Liver (tissue), 9 donors: ENCODE measurements around the gene SFMBT2. TPM values are rescaled to one million over a fixed set of nuclear protein-coding genes. Genes with fewer than 3 reads are reported as not detected.
"Not testable (repeated sequence)": the region's sequence is repeated elsewhere in the genome, so short reads cannot be mapped to it uniquely, and the experiment has no call there.

Experiments used
- DNase-seq: peaks from one replicate; pipeline ENCODE4 v3.0.0-alpha.2; 2017; ENCODE audit warnings: low spot score
- H3K27ac ChIP-seq, 2 donors: one replicate each; pipeline ENCODE4 v1.7.0; 2013; ENCODE audit warnings: inconsistent platforms in 2 of 2, low read length in 2 of 2, control low read depth in 1 of 2, low read depth in 1 of 2, mild to moderate bottlenecking in 1 of 2
- H3K27me3 ChIP-seq, 4 donors: one replicate each; pipeline versions ENCODE4 v1.6.1 to v1.7.0; 2013; ENCODE audit warnings: low read length in 3 of 4, inconsistent platforms in 1 of 4, mild to moderate bottlenecking in 1 of 4, moderate library complexity in 1 of 4; ENCODE audit not compliant: control insufficient read depth in 4 of 4, insufficient read depth in 4 of 4
- H3K36me3 ChIP-seq, 4 donors: one replicate each; pipeline versions ENCODE4 v1.6.1 to v1.7.0; 2013; ENCODE audit warnings: low read length in 3 of 4, mild to moderate bottlenecking in 3 of 4, low read depth in 1 of 4, moderate library complexity in 1 of 4; ENCODE audit not compliant: control insufficient read depth in 4 of 4, insufficient read depth in 3 of 4
- H3K4me1 ChIP-seq, 4 donors: one replicate each; pipeline versions ENCODE4 v1.6.1 to v1.7.0; 2013; ENCODE audit warnings: low read length in 3 of 4, mild to moderate bottlenecking in 3 of 4, moderate library complexity in 1 of 4; ENCODE audit not compliant: control insufficient read depth in 4 of 4, insufficient read depth in 4 of 4
- H3K4me3 ChIP-seq, 3 donors: one replicate each; pipeline versions ENCODE4 v1.6.1 to v1.7.0; 2013; ENCODE audit warnings: low read length in 3 of 3, control low read depth in 1 of 3, low read depth in 1 of 3, mild to moderate bottlenecking in 1 of 3
- H3K9ac ChIP-seq, 2 donors: one replicate each; pipeline ENCODE4 v1.7.0; 2013; ENCODE audit warnings: low read length in 2 of 2, mild to moderate bottlenecking in 2 of 2, moderate library complexity in 2 of 2, control low read depth in 1 of 2, low read depth in 1 of 2
- H3K9me3 ChIP-seq, 4 donors: one replicate each; pipeline versions ENCODE4 v1.6.1 to v1.7.0; 2013; ENCODE audit warnings: low read length in 3 of 4; ENCODE audit not compliant: control insufficient read depth in 4 of 4
- ATF3 ChIP-seq: IDR thresholded peaks from 2 replicates; pipeline ENCODE4 v1.6.1; 2016; ENCODE audit warnings: antibody characterized with exemption
- CTCF ChIP-seq: fragments of 150-350 bp; IDR thresholded peaks from 2 replicates; pipeline ENCODE4 v1.5.1; 2017; ENCODE audit warnings: improper control_type of control experiment, low read depth, low read length; ENCODE audit not compliant: missing input control
- EGR1 ChIP-seq, 2 donors: IDR thresholded peaks; 2 replicates each; pipeline ENCODE4 v1.6.1; 2016 to 2018; ENCODE audit warnings: antibody characterized with exemption in 2 of 2, low read depth in 2 of 2
- FOXA1 ChIP-seq: IDR thresholded peaks from 2 replicates; pipeline ENCODE4 v1.6.1; 2016; ENCODE audit warnings: antibody characterized with exemption
- FOXA2 ChIP-seq: IDR thresholded peaks from 2 replicates; pipeline ENCODE4 v1.6.1; 2016; ENCODE audit warnings: antibody characterized with exemption
- GABPA ChIP-seq, 2 donors: IDR thresholded peaks in 1 of 2; conservative IDR thresholded peaks in 1 of 2; 2 replicates each; pipeline ENCODE4 v1.6.1; 2016; ENCODE audit warnings: antibody characterized with exemption in 2 of 2, mild to moderate bottlenecking in 1 of 2, moderate library complexity in 1 of 2
- HNF4A ChIP-seq, 2 donors: conservative IDR thresholded peaks; 2 replicates each; pipeline ENCODE4 v1.6.1; 2016; ENCODE audit warnings: antibody characterized with exemption in 2 of 2, mild to moderate bottlenecking in 2 of 2
- HNF4G ChIP-seq: IDR thresholded peaks from 2 replicates; pipeline ENCODE4 v1.6.1; 2016; ENCODE audit warnings: antibody characterized with exemption
- JUND ChIP-seq, 2 donors: IDR thresholded peaks; 2 replicates each; pipeline ENCODE4 v1.6.1; 2016; ENCODE audit warnings: antibody characterized with exemption in 2 of 2
- MAX ChIP-seq: IDR thresholded peaks from 2 replicates; pipeline ENCODE4 v1.6.1; 2016; ENCODE audit warnings: antibody characterized with exemption
- NR2F2 ChIP-seq: IDR thresholded peaks from 2 replicates; pipeline ENCODE4 v1.6.1; 2016; ENCODE audit warnings: antibody characterized with exemption
- RAD21 ChIP-seq, 2 donors: IDR thresholded peaks; 2 replicates each; pipeline ENCODE4 v1.6.1; 2016; ENCODE audit warnings: antibody characterized with exemption in 2 of 2, mild to moderate bottlenecking in 2 of 2
- REST ChIP-seq: IDR thresholded peaks from 2 replicates; pipeline ENCODE4 v1.6.1; 2016; ENCODE audit warnings: antibody characterized with exemption, mild to moderate bottlenecking
- RXRA ChIP-seq, 2 donors: IDR thresholded peaks; 2 replicates each; pipeline ENCODE4 v1.6.1; 2017 to 2018; ENCODE audit warnings: antibody characterized with exemption in 2 of 2, mild to moderate bottlenecking in 1 of 2
- SP1 ChIP-seq: IDR thresholded peaks from 2 replicates; pipeline ENCODE4 v1.6.1; 2018; ENCODE audit warnings: antibody characterized with exemption, mild to moderate bottlenecking
- TAF1 ChIP-seq: conservative IDR thresholded peaks from 2 replicates; pipeline ENCODE4 v1.6.1; 2016; ENCODE audit warnings: antibody characterized with exemption, mild to moderate bottlenecking
- YY1 ChIP-seq: IDR thresholded peaks from 2 replicates; pipeline ENCODE4 v1.6.1; 2016; ENCODE audit warnings: antibody characterized with exemption, mild to moderate bottlenecking
- ZBTB33 ChIP-seq: IDR thresholded peaks from 2 replicates; pipeline ENCODE4 v1.6.1; 2016; ENCODE audit warnings: antibody characterized with exemption
- WGBS: extraction: QIAGEN DNeasy Blood & Tissue Kit; methylation state at CpG from one replicate; pipeline ENCODE4 v1.1.7; 2013; 5-methylcytosine and 5-hydroxymethylcytosine counted together
- polyA plus RNA-seq, 2 donors: library from polyadenylated mRNA; stranded (reverse) in 1 of 2; unstranded in 1 of 2; fragments of 200-250 nt in 1 of 2; fragments of >200 nt in 1 of 2; fragmentation: Nextera tagmentation in 1 of 2; extraction: Ambion mirVana in 1 of 2; gene quantifications; one replicate each; pipeline versions ENCODE4 v1.2.1 to v1.2.3, GENCODE V29; 2013 to 2015
- total RNA-seq, 2 donors: library from RNA; depleted of rRNA; stranded (reverse); fragments of >200 nt; gene quantifications; one replicate each; pipeline ENCODE4 v1.2.3, GENCODE V29; 2014
- donor health status: healthy.
- donor health status: healthy.
- donor health status: healthy.
- donor health status: healthy.
- donor health status: healthy.

Gene SFMBT2
- total and polyA plus RNA-seq, 4 donors: 0.46 to 2.8 (median 1.5) TPM

GRCh38 chr10:7192061-7192460 is 218.8 kb downstream of the SFMBT2 start:
- peaks cover 0 to 2% (median 0%) of the 10 kb centered on the region in 4 donors for H3K36me3 ChIP-seq
- TF ChIP-seq ZBTB33 (no peak), RXRA (IDR thresholded peaks at IDR 0.05) (no peak), CTCF (no peak), HNF4G (no peak), YY1 (no peak), JUND (IDR thresholded peaks at IDR 0.05) (no peak), REST (no peak), RAD21 (IDR thresholded peaks at IDR 0.05) (no peak), FOXA1 (no peak), FOXA2 (no peak), SP1 (no peak), HNF4A (conservative IDR thresholded peaks at IDR 0.05) (no peak), TAF1 (no peak), EGR1 (IDR thresholded peaks at IDR 0.05; ENCODE audit: low read depth in 2 of 2) (no peak), NR2F2 (no peak), GABPA (IDR thresholded peaks at IDR 0.05 in 1 of 2, conservative IDR thresholded peaks at IDR 0.05 in 1 of 2) (no peak), MAX (no peak), ATF3 (no peak)
- no peak overlapping the region for H3K27ac ChIP-seq
- peaks cover 0 to 3% (median 1%) of the 10 kb centered on the region in 4 donors for H3K9me3 ChIP-seq
- H3K9ac ChIP-seq: no peak overlapping the region
- H3K27me3 ChIP-seq: peaks cover 0 to 4% (median 0%) of the 10 kb centered on the region in 4 donors
- H3K4me1 ChIP-seq: no peaks in the 10 kb centered on the region
- DNase-seq: no peak
- H3K4me3 ChIP-seq: no peak overlapping the region
- 95% methylated on average over 9 of the region's 9 CpGs for WGBS

GRCh38 chr10:7190772-7191171 is 220.1 kb downstream of the SFMBT2 start:
- DNase-seq, H3K9ac ChIP-seq, H3K27me3 ChIP-seq, H3K4me3 ChIP-seq, H3K36me3 ChIP-seq, H3K27ac ChIP-seq, H3K9me3 ChIP-seq, H3K4me1 ChIP-seq: not testable (repeated sequence)
- 91% methylated on average over 5 of the region's 5 CpGs for WGBS
